HG03571 (cell line): ENCODE measurements around the gene SLC46A2.
A peak's percentile ranks its signal among the peaks of the same experiment; 100 is the strongest.

ENCODE experiments used
- ATAC-seq: cut with Tn5 transposase; IDR thresholded peaks from one replicate; pipeline ENCODE4 v1.9.1; 2021; ENCODE audit not compliant: unreplicated experiment

Gene SLC46A2

DNA sequence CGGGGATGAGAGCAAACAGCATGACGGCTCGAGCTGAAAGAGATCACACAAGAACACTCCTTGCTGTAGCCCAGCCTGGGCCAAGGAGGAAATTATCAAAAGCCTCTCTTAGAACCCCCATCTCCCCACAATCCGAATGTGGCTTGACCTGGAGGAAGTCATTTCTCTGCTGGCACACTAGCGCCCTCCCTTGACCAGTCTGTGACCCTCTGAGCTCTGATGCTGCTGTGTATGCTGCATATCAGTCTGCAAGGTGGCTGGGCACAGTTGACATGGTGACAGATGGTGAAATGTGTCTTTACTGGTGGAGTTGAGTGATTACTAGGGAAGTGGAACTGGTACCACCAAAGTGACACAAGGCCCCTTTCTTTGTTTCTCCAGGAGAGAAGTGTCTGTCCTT lies 3.3 kb downstream of the SLC46A2 start:
- ATAC-seq: no peak

DNA sequence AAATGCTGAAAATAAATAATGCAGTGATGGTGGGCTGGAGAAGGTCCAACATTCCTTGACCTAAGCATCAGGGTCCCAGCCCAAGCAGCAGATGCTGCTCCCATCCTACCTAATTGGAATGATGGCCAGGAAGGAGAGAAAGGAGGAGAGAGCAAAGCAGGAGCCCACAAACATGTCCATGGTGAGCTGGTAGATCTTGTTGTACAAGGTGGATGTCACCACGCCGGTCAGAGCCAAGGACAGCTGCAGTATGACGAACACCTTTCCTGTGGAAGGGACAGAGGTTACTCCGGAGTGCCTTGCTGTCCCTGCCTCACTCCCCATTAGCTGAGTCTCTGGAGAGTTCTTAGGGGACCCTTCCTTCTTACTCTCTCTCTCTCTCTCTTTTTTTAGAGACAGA lies 4.3 kb downstream of the SLC46A2 start:
- no peak for ATAC-seq

DNA sequence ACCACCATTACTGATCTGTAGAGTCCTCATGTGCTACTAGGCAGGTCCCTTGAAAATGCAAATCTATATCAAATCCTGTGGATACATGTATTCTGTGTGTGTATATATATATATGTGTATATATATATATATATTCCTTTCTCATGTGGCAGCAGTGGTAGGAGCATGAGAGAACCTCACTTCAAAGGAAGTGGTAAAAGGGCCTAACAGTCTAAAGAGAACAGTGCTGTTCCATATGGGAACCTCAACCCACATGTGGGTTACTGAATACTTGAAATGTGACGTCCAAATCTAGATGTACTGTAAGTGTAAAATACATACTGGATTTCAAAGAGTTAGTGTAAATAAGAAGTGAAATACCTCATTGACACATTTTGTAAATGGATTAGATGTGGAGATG lies 5.4 kb downstream of the SLC46A2 start:
- no peak for ATAC-seq

DNA sequence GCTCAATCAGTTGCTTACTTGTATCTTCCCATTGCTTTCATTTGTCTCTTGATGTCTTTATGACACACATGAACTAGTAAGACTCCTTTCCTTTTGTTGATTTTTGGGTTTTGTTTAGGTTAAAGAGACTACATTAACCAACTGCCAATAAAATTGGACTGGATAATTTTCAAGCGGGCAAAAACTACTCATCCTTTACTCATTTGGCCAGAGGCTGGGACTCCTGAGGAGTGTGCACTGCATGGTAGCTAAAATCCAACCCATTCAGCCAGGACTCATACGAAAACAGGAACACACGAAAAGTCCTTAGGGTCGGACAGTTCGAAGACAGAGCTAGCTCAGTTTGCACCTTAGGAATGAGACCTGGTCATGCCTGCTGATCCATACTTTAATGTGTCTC lies 6.0 kb downstream of the SLC46A2 start:
- no peak for ATAC-seq

DNA sequence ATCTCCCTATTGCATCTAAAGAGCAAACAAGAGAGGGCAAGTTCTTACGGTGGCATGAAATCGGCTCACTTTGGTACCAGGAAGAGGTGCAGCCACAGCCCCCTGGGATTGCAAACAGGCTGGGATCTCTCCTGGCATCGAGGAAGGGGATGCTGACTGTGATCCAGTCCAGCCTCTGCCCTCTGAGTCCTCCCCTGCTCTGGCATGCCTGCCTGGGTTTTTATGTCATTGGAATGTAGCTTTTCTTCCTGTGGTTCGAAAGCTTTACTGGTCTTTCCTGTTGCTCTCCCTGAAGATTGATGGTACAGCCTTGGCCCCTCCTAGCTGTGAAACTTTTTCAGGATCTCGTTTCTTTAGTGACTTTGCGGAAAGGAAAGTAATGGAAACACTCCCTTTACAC lies 6.6 kb downstream of the SLC46A2 start:
- ATAC-seq: no peak

DNA sequence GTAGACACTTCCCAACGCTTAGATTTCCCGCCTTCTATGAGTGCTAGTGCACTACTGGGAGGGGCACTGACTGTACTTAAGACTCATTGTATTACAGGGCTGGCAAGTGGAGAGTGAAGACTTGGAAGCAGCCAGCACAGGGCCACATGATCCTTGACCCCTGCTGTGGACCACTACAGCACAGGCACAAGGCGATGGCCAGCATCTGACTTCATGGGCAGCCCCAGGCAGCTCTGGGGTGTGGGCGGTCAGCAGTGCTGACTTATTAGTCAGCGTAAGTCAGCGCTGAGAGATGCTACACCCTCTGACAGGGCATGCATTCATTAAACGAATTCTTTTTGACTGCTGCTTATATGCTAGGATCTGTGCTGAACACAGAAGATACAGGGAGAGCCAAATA lies 9.3 kb downstream of the SLC46A2 start:
- no peak for ATAC-seq

DNA sequence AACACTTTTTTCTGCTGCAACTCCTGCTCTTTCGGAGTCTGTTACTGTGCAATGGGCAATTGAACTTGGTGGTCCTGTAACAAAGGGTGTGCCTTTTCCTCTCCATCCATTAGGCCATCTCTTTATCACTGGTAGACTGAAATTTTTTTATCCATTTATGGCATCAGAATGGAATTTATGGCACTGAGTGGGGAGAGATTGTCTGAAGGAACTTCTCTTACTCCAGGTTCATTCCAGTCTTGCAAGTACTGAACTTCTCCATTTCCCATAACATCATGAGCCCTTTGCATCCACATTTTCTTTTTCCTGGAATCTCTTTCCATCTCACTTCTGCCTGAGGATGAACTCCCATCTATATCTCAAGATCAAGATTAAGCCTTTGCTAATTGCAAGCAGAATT lies 10.0 kb downstream of the SLC46A2 start:
- no peak for ATAC-seq

DNA sequence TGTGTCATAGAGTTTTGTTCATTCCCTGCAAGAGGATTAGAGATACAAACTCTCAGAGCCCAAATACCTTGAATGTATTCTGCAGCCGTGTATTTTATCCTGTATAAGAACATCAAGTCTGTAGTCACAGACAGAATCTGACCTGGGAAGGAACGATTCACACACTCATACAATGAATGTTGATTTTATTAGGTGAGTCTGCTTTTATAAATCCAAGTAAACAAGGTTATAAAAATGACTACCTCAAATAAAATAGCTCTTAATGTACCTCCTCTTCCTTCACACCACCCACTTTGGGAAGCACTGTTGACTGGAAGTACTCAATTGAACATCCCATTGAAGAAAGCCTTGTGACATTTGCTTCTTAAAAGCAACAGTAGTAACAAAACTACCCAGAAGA lies 11.9 kb downstream of the SLC46A2 start:
- no peak for ATAC-seq

DNA sequence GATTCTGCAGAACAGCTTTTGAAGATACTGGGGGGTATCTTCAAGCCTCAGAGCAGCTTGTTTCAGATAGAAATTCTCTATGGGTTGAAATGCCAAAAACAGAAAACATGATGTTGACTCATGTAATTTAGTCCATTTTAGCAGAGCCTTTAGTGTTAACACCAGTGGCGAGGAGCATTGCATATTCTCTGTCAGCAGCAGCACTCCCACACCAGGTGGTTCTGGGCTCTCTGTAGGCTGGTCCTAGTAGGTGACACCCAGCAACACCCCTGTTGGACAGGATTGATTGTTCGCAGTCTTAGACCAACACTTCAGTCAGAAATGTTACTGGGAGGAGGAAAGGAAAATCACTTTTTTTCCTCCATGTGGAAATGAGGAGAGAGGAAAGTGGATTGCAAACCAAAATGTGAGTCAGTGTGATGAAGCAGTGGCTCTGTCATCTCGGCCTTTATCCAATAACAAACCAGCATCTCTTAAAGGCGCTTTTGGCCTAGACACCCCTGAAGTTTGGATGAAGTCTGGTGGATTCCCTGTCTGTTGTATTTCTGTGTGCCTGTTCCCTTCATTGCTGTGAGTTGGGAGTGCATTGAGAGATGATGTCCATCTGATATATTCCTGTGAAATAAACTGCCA lies 16.8 kb downstream of the SLC46A2 start:
- no peak for ATAC-seq

DNA sequence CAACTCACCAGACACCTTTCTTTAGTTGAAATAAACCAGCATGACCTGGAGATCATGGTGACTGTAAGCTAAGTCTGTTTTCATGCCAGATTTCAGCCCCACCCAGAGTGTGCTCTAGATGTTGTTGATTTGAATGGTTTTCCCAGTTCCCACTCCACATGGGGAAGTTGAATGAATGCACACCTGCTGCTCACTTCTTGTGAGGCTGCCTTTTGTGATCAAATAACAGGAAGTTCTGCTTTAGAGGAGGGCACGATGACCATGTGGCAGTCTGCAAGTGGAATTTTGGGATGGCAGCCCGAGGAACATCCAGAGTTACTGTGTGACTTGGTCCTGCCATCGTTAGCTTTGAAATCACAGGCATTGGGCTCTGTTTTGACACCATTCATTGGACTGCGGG lies 18.7 kb downstream of the SLC46A2 start:
- no peak for ATAC-seq

DNA sequence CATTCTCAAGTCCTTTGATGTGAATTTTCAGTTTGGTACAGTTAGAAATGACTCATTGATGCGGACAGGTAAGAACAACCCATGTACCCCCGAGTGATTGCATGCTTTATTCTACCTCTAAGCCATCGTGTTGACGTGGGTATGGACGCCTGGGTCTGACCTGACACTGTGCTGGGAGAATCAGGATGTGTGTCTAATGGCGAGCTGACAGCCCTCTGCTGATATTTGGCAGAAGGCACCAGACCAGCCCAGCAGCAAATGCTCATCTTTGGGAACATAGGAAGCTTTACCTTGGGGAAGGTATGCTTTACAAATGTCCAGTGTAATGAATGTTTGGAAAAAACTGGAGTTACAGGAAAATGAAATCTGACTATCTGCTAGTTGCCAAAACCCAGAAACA lies 20.1 kb downstream of the SLC46A2 start:
- ATAC-seq: no peak

DNA sequence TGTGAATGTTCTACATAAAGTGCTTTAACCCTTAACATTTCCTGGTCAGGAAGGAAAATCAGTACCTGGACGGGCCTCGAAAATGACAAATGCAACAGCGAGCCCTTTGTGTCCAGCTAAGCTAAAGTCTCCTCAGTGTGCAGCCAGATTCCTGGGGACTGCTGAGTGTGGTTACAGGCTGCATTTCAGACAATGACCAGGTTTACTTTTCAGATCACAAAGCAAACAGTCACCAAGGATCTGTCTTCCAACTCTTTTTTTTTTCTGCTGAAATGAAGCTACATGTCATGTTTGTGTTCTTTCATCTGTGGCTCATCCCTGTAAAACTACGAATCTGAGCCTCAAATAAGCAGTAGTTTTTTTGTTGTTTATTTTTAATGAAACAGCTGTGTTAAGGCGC lies 20.8 kb downstream of the SLC46A2 start:
- no peak for ATAC-seq

DNA sequence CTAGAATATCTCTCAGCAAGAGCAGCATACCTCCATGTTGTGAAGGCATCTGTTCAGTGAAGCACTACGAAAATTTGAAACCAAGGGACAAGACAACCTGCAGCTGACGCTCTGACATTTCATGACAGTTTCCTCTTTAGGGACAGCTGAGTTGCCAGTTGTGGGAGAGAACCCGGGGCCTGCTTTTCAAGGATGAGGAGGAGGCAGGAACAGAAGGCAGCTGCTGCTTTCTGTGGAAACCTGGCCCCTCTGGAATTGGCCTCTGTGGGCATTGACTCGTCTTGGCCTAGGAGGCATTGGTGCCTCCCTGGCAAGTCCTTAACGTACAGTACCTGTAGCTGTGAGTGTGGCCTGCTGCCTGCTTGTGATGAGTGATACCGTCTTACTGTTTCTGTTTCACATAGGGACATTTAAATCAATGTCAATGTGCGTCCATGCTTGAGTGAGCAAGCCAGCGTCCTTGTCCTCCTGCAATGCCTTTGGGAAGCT lies 21.6 kb downstream of the SLC46A2 start:
- peak; percentile 57 for ATAC-seq

DNA sequence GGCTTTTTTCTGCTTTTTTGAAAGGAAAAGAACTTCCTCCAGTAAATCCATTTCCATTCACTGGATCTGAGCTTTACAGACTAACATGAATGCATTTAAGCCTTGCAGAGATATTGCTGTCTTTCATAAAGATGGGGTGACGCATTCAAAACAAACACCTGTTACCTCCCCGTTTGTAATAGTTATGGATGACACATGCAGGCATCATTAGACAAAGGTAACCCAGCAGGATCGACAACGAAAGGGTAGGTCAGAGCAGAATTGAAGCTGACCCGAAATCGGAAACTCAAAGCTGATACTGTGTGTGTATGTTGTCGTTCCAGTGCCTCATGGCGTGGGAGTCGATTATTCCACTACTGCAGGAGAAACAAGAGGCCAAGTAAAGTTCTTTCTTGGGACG lies 22.2 kb downstream of the SLC46A2 start:
- ATAC-seq: no peak

DNA sequence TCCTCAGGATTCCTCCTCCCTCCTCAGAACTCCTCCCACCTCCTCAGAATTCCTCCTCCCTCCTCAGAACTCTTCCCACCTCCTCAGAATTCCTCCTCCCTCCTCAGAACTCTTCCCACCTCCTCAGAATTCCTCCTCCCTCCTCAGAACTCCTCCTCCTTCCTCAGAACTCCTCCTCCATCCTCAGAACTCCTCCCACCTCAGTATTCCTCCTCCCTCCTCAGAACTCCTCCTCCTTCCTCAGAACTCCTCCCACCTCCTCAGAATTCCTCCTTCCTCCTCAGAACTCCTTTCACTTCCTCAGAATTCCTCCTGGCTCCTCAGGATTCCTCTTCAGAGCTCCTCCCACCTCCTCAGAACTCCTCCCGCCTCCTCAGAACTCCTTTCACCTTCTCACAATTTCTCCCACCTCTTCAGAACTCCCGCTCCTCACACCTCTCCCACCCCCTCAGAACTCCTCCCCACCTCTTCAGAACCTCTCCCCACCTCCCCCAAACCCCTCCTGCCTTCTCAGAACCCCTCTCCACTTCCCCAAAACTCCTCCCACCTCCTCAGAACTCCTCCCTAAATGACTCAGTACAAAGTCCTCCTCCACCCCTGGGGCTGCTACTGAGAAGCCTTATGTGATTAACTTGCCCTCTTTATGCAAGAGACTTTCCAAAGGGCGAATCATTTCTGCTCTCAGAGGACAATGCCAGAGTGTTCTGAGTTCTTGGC lies 23.2 kb downstream of the SLC46A2 start:
- ATAC-seq: no peak

DNA sequence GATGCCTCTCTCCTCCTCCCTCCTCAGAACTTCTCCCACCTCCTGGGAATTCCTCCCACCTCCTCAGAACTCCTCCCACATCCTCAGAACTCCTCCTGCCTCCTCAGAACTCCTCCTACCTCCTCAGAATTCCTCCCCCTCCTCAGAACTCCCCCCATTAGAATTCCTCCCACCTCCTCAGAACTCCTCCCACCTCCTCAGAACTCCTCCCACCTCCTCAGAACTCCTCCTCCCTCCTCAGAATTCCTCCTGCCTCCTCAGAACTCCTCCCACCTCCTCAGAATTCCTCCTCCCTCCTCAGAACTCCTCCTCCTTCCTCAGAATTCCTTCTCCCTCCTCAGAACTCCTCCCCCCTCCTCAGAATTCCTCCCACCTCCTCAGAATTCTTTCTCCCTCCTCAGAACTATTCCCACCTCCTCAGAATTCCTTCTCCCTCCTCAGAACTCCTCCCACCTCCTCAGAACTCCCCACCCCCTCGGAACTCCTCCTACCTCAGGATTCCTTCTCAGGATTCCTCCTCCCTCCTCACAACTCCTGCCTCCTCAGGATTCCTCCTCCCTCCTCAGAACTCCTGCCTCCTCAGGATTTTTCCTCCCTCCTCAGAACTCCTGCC lies 23.9 kb downstream of the SLC46A2 start:
- no peak for ATAC-seq

DNA sequence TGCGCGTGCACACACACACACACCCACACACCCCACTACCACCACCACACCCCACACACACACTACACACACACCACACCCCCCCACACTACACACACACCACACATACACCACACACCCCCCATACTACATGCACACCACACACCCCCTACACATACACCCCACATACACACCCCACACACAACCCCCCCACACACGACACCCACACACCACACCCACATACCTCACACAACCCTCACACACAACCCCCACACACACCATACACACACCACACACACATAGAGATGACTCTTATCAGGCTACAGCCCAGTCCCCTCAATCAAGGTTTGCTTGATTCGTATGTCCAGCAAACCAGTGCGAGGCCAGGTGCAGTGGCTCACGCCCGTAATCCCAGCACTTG lies 25.7 kb downstream of the SLC46A2 start:
- ATAC-seq: no peak

DNA sequence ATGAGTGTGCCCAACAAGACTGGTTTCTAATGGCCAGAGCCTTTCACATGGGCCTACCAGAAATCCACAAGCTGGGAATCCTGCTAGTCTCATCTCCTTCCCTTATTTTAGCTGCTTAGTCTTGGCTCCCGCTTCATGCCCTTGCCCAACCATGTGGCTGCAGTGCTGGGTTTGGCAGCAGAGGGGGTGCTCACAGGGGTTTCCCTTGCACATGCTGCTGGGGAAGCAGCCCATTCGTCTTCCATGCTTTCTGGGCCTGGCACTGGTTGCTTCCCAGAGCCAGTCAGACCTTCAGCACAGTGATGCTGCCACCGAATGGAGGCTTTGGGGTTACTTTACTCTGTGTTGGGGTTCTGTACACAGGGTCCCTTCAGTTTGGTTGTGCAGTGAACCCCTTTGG lies 26.3 kb downstream of the SLC46A2 start:
- ATAC-seq: no peak

DNA sequence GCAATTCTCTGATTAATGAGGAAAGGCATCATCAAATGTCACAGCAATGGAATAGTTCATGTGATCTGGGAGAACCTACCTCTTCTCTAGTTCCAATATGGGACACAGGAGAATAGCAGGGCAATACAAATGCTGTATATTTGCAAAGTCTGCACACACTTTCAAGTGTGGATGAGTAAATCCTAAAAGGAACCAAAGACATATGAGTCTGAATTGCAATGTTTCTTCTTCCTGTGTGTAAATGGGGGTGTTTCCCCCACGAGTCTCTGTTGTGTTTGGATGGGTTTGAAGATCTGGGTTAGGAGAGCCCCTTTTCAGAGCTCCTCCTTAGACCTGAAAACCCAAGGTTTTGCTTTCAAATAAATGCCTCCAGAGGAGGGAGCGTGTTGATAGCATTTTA lies 26.9 kb downstream of the SLC46A2 start:
- no peak for ATAC-seq

DNA sequence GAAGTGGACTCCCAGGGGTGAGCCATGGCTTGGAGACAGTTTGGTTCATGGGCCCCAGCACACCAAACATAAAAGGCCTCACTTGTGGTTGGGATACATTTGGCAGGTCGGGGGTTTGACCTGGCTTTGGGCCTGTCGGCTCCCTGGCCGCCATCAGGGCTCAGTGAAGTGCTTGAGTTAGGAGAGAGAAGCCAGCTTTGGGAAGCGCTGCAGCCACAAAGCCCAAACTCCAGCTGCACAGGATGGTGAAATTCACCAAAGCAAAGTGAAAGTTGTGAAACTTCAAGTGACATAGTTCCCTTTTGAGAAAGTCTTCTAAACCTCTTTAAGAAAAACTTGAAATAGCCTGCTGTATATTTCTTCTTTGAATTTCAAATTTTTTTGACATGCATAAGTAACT lies 27.5 kb downstream of the SLC46A2 start:
- no peak for ATAC-seq

DNA sequence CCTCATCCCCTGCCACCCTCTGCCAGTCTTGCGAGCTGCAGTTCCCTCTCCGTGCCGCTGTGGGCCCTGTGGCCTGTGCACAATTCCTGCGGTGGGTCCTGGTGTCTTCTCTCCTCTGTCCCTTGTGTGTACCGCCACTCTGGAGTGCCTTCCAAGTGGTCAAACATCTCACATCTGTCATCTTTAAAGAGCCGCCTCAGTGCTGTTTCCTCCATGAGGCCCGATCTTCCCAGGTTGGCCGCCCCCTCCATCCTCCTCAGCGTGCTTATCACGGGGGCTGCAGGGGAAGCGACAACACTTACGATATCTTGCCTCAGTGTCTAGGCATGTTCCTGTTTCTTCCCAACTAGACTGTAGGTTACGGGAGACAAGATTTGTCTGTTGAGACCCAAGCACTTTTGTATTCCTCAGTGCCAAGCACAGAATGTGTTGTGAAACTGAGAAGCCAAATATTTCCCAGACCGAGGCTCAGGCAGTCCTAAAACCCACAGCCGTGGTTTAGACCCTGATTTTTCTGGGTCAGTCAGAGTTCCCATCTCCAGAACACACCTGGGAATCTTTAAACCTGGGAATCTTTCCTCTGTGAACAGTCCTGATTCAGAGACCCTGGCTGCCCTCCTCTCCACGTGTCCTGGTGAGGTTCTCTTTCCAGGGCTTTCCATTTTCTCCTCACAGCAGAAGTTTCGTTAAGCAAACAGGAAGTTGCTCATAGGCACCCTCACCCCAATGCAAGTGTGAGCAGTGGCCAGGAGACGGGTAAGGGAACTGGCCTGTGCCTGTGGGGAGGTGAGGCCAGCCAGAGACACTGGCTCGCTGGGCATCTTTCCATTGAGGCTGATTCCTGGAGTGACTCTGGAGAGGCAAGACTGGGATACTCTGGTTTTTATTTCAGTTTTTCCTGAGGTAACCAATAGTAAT lies 28.8 kb downstream of the SLC46A2 start:
- no peak for ATAC-seq
